Activated CD8-positive, alpha-beta memory T cell treated with anti-CD3 and anti-CD28 coated beads, Interleukin-2, amount 50 U/mL, for 48 hours (primary cell): ENCODE results near the gene PLEKHN1.

ENCODE experiments used
- DNase-seq: peaks from one replicate; pipeline ENCODE4 v3.0.0-alpha.2; 2020

PLEKHN1 gene

DNA sequence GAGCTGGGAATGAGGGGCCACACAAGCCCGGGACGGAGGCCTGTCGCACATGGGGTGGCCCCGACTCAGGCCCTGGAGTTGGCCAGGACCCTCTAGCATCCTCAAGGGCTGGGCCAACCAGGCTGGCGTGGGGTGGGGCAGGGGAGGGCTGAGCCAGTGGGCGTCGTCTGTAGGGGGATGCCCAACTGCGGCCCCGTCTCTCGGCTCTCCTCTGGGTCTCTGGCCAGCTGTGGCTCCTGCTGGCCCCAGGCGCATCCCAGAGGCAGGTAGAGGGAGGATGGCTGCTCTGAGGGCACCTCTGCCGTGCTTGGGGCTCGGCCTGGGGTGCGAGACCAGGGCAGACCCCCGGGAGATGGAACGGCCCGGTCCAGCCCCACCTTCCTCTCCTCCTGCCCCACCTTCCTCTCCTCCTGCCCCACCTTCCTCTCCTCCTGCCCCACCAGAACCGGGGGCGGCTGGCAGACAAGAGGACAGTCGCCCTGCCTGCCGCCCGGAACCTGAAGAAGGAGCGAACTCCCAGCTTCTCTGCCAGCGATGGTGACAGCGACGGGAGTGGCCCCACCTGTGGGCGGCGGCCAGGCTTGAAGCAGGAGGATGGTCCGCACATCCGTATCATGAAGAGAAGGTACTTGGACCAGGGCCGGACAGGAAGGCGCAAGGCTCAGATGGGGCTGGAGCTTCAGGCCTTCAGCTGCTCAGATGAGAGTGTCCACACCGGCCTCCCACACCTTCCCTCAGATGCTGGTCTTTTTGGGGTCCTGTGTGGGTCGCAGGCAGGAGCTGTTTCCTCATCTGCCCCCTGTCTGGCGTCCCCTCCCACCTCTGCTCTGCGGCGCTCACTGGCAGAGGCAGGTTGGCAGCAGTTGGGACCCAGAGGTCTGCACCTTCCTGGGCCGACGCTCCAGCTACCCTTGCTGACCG, 36.3 kb upstream of the PLEKHN1 start:
- no peak for DNase-seq

DNA sequence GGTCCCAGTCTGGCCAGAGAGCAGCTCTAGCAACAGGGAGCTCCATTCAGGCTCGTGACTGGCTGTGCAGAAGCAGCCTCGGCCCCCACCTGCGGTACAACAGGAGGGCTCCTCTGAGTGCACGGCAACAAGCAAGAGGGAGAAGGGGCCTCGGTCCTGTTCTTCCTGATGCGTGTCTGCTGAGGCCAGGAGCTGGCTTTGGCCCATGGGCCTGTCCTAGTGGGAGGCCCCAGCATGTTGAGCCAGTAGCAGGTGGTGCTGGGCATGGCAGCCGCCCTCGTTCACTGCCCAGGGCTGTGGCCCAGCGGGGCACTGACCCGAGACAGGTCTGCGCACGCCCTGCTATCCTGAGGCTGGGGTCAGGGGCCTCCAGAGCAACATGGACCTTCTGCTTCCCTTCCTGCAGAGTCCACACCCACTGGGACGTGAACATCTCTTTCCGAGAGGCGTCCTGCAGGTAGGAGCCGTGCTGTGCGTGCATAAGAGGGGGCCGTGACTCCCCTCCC, 35.6 kb upstream of the PLEKHN1 start:
- no peak for DNase-seq

DNA sequence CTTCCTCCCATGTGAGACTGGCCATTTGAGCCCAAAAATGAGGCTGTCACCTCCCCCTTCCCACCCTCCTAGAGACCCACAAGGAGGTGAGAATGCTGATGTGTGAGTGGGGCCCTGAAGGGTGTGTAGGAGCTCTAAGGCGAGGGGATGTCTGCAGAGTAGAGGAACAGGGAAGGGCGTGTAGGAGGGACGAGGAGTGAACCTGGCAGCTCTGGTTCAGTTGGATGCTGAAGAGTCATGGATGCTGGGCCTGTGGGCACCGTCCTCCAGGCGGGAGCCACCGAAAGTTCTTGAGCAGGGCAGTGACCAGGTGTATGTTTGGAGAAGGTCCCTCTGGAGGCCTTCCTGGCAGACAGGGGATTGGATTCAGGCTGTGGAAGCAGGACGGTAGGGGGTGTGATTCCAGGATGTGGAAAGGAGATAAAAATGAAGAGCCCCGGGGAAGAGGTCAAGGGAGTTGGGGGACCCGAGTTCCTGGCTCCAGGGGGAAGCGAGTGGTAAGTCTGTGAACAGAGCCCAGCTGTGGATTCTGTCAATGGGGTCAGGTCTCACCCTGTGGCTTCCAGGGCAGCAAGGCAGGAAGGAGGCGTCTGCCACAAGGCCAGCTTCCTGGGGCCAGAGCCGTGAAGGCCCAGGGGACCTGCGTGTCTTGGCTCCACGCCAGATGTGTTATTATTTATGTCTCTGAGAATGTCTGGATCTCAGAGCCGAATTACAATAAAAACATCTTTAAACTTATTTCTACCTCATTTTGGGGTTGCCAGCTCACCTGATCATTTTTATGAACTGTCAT, 34.7 kb upstream of the PLEKHN1 start:
- no peak for DNase-seq

DNA sequence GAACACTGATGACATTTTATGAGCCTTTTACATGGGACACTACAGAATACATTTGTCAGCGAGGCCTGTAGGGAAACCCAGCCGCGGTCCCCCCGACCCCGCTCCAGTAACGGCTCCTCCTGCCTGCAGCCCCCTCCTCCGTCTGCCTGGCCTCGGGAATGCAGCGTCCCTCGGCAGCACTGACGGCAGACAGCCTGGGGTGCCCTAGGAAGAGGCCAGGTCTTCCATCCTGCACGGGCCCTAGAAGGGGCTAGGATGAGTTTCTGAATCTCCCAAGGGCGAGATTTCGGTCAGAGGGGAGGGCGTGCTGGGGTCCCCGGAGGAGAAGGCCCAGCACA, 34.1 kb upstream of the PLEKHN1 start:
- DNase-seq: no peak

DNA sequence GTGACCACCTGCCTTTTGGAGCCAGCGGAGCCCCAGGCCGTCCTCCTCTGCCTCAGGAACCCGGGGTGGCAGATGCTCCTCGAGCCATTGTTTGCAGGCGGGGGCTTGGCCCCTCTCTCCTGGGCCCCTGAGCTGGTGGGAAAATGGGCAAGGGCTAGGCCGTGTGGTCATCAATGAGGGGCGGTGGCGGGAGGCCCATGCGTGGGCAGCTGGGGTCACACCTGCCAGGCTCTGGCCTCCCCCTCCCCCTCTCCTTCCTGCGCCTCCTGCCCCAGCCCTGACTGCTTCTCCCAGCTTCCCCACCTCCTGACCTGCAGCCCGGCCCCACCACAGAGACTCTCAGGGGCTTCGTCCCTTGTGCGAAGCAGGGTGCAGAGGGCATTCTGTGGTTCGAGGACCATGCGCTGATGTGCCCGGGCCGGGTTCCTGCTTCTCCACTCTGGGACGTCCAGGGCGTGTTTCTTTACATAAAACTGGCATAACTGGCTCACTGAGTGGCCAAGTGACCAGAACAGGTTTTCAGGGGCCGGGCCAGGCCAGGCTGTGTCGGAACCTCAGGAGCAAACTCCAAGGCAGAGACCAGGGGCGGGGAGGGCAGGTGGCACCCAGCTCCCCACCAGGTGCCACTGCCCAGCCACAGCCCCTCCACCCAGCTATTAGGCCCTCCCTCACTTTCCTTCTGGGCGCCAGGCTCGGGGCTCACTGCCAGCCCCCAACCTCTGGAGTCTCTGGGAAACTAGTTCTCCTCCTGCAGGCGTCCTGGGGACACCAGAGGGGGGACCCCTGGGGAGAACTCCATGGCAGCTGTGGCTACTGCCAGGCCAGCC, 33.3 kb upstream of the PLEKHN1 start:
- no peak for DNase-seq

DNA sequence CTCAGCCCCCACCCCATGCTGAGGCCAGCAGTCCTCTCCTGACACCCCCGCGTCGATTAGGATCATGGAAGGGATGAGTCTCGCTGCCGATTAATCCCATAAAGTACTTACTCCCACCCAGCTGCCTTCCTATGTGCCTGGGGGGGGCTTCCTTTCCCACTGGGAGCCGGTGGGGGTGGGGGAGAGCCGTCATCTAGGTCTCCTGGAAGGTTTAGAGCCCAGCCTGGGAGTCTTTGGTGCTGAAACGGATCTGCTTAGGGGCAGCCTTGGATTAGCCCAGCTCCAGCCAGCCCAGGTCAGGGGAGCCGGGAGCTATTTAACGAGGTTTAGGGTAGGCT, 32.7 kb upstream of the PLEKHN1 start:
- DNase-seq: no peak

DNA sequence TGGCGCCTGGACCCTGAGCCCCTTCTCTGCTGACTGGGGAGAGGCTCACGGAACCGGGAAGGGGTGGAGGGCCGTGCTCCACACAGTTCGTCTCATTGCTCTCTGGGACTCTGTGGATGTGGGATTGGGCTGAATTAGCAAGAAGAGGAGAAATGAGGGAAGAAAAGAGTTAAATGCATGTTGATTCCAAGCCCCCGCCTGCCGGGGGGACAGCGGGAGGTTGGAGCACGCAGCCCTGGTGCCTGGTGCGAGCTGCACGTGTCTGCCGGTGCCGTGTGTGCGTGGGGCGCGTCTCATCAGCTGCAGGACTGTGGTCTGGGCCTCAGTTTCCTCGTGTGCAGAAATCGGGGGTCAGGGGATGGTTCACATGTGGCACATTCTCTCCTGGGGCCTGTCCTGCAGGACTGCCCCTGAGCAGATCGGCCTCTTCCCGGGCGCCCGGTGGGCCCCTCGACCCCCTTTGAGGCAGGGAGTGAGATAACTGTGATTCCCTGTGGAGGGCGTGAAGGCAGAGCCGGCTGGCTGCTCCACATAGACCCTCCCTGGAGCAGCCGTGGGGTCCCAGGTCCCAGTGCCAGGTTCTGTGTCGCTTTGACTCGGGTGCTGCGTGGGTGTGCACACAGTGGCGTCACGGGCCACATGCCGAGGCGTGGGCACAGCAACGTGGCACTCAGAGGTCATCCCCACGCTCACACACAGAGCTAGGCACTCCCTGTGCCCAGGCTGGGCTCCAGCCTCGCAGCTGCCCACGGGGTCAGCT, 31.1 kb upstream of the PLEKHN1 start:
- DNase-seq: no peak

DNA sequence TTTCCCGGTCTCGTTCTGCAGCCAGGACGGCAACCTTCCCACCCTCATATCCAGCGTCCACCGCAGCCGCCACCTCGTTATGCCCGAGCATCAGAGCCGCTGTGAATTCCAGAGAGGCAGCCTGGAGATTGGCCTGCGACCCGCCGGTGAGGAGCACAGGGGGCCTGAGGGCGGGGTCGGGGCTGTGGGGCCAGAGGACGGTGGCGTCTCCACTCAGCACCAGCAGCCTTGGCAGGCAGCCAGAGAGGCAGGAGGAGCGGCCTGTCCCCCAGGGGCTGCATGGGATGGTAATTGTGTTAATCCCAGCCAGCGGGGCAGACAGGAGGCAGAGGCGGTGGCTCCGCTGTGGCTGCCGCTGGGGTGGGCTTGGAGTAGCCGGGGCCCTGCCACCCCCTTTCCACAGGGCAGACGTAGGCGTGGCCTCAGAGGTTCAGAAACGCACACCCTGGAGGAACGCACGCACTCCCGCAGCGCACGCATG, 30.5 kb upstream of the PLEKHN1 start:
- DNase-seq: no peak

DNA sequence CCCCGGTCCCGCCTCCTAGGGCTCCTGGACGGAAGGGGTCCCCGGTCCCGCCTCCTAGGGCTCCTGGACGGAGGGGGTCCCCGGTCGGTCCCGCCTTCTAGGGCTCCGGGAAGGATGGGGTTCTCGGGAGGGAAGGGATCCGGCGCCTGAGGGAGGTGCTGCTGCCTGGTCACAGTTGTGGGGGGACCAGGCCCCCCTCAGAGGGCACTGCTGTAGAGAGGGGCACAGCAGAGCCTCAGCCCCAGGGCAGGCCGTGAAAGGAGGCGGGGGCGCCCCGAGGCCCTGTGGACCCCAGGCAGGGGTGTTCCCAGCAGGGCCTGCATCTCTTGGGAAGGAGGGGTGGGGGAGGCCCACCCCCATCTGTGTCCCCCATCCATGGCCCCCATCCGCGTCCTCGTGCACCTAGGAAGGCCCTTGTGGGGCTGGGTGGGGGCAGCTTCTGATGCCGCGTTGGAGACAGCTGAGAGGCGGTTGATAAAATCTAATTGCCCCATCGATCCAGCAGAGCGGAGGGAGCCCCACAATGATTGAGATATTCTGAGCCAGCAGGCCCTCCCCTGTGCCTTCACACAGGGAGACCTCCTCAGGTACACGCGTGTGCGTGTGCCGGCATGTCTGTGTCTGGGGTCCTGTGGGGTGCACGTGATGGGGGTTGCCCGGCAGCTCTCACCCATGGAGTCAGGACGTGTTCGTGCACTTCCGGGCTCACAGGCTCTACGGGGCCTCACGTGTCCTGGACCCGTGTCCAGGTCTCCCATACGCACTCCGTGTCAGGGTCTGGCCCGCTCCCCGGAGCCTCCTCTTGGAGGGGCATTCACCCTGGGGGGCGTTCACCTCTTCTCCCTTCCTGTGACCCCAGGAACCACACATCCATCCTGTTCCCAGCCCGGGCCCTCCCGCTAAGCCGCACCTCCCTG, 29.7 kb upstream of the PLEKHN1 start:
- no peak for DNase-seq

DNA sequence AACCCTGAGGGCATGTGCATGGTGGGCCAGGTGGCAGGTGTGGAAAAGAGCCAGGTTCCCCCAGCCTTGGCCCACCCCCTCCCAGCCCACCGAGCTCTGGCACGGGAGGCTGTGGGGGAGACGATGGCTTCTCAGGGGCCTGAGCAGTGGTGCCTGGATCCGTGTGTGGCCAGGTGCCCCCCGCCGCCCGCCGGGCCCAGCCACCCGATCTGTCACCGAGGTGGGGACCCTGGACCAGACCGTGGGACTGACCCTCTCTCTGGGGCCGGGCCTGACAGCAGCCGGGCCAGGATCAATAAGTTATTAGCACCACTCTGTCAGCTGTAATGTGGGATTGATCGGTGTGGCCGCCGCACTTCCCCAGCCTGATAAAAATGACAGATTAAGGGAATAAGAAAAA, 28.8 kb upstream of the PLEKHN1 start:
- no peak for DNase-seq

DNA sequence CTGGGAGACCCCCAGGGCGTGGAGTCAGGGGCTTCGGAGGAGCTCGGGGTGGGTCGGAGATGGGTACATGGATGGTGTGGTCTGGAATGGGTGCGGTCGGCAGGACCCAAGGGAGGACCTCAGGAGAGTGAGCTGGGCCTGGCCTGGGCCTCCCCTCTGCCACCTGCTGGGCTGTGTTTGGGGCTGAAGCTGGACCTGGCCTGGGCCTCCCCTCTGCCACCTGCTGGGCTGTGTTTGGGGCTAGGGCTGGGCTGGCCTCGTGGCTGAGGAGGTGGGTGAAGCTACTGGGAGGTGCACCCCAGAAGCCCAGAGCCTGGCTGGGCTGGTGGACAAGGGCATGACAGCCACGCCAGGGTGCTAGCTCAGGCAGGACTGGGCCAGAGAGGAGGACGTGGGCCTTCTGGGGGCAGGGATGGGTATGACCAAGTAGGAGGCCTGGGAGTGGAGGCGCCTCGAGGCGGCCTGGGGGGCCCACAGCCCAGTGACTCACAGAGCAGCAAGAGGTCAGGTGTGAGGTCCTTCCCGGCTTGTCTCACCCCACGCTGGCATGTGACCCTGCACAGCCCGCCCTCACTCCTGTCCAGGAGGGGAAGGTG, 28.1 kb upstream of the PLEKHN1 start:
- no peak for DNase-seq

DNA sequence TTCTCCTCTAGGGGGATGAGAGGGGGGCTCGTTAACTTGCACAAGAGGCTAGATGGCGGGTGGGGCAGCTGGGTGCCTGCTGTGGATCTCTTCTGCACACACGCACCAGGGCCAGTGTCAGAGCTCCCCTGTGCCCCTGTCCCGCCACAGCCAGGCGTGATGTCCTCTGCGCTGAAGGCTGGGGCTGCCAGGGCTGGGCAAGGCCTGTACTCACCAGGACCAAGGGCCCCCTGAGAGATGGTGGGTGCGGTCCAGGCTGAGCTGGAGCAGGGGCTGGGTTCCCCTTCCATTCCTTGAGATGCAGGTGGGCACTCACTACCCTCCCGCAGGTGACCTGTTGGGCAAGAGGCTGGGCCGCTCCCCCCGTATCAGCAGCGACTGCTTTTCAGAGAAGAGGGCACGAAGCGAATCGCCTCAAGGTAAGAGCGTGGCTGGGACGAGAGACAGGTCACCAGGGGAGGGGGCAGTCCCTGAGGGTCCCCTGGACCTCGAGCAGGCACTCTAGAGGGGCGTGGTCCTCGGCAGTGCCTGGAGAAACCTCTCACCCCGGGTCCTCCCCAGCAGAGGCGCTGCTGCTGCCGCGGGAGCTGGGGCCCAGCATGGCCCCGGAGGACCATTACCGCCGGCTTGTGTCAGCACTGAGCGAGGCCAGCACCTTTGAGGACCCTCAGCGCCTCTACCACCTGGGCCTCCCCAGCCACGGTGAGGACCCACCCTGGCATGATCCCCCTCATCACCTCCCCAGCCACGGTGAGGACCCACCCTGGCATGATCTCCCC, 27.4 kb upstream of the PLEKHN1 start:
- DNase-seq: no peak

DNA sequence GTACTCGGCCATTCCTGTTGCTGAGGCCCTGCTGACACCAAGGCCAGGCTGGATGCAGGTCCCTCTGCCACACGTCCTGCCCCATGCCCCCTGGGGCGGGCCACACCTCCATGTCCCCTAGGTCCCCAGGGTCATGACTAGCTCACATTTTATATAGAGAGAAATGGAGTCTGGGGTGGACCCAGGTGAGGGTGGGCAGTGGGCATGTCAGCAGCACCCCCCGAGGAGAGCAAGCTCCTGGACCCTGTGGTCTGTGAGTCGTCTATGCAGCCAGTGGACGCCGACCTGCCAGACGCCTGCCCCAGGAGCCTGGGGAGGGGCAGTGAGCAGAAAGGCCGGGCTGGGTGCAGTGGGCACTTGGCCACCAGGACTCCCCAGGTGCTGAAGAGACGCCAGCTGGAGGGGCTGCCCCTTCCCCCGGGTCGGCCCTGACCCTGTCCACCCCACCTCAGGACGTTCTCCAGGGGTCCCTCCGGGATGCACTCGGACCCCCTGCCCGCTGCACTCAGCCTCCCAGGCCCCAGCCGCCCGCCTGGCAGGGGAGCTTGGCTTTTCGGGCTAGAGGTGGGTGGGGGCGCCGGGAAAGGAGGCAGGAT, 26.7 kb upstream of the PLEKHN1 start:
- DNase-seq: no peak

DNA sequence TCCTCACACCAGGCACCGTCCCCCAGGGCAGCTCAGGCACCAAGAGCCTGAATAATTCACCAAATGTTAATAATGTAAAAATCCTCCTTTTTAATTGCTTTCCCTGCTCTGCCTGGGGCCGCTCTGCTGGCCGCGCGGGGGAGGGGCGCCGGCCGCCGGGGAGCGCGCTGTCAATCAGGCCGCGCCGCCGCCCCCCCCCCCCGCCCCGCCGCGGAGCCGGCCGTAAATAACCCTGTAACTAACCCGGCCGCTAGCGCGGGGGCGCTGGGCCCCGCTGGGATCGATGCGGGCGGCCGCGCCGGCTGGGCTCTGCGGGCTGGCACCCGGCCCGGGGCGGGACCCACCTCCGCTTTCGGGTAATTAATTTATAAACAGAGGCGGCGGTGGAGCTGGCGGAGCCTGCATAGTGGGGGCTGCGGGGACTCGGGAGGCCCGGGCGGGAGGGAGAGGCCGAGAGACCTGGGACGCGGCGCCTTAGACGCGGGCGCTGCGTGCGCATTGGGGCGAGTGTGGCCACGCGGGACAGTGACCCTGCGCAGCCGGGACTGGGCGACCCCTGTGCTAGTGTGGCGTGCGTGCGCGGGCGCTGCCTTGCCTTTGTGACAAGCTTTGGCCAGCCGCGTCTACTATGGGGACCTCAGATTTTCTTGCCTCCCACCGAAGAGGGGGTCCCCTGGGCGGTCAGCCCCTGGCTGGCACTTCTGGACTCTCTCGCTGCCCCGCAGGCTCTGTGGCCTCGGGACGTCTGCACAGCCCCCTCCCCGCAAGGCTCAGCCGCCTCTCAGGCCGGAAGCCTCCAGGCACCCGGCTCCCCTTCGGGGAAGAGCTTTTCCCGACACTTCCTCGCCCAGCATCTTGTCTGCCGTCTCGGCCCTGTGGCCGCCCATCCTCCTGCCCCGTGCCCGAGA, 25.9 kb upstream of the PLEKHN1 start:
- peak; percentile 57 for DNase-seq

DNA sequence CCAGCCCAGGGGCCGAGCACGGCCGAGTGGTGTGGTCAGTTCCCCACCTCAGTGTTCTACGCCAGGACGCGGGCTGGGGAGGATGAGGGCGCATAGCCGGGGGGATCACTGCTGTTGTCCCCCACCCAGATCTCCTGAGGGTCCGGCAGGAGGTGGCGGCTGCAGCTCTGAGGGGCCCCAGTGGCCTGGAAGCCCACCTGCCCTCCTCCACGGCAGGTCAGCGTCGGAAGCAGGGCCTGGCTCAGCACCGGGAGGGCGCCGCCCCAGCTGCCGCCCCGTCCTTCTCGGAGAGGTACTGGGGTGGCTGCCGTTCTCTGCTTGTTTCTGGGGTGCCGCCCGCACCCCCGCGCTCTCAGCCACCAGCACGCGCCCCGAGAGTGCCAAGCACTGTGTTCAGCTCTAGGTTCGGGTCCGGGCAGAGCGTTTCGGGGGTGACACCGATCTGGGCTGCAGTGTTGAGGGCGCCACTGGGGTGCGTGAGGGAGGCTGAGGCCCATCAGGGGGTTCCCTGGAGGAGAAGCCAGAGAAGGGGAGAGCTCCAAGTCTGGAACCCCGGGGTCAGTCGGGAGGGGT, 25.2 kb upstream of the PLEKHN1 start:
- peak; percentile 65 for DNase-seq

DNA sequence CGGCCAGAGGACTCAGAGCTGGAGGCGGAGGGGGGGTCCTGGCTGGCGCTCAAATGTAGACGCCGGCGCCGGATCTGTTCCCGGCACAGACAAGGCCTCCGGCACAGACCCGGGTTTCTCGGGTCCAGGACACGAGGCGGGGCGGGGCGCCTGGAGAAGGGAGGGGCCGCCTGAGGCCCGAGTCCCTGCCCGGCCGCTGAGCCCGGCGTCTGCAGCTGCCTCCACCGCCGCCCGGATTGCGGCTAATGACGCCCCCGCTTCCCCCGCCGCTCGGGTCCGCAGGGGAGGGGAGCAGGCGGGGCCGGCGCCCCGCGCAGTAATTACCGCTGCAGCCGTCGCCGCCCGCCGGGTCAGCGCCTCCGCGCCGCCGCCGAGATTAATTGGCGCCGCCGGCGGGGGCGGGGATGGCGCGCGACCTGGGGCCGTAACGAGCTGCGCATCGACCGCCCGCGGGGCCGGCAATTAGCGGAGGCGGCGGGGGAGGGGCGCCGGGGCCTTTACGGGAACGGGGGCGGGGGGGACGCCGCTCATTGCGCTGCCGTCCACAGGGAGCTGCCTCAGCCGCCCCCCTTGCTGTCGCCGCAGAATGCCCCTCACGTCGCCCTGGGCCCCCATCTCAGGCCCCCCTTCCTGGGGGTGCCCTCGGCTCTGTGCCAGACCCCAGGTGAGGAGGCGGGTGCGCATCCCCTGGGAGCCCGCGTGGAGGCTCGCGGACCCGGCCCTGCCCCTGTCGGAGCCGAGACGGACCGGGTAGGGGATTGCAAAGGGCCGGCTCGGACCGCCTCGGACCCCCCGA, 24.5 kb upstream of the PLEKHN1 start:
- peak; percentile 71 for DNase-seq

DNA sequence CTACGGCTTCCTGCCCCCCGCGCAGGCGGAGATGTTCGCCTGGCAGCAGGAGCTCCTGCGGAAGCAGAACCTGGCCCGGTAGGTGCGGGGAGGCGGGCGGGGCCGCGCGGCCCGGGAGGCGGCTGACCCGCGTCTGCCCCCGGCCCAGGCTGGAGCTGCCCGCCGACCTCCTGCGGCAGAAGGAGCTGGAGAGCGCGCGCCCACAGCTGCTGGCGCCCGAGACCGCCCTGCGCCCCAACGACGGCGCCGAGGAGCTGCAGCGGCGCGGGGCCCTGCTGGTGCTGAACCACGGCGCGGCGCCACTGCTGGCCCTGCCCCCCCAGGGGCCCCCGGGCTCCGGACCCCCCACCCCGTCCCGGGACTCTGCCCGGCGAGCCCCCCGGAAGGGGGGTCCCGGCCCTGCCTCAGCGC, 23.9 kb upstream of the PLEKHN1 start:
- peak; percentile 59 for DNase-seq
